Keratinocyte (primary cell): Measurements from ENCODE around the gene TINAGL1.

Experiments
- CTCF ChIP-seq, 3 experiments: IDR thresholded peaks in 1 of 3; conservative IDR thresholded peaks in 1 of 3; optimal IDR thresholded peaks in 1 of 3; 2 replicates in 2 of 3; 3 replicates in 1 of 3; pipeline versions ENCODE3 to v1.5.1; 2011; ENCODE audit warnings: low read length in 3 of 3, mild to moderate bottlenecking in 3 of 3, moderate library complexity in 2 of 3, control low read depth in 1 of 3, inconsistent platforms in 1 of 3; ENCODE audit not compliant: insufficient read depth in 2 of 3; ENCODE audit errors: extremely low read depth in 1 of 3
- EZH2 ChIP-seq: IDR thresholded peaks from one replicate; pipeline ENCODE4 v1.6.1; 2012; ENCODE audit warnings: inconsistent platforms, mild to moderate bottlenecking, low read length, moderate library complexity

GRCh38 chr1:31573261-31573660 lies 3.1 kb upstream of the TINAGL1 start:
- TF ChIP-seq CTCF (optimal IDR thresholded peaks at IDR 0.05 in 1 of 3, IDR thresholded peaks at IDR 0.05 in 1 of 3, conservative IDR thresholded peaks at IDR 0.05 in 1 of 3; ENCODE audit: extremely low read depth in 1 of 3, insufficient read depth in 2 of 3, low read length in 3 of 3), result no peak
- TF ChIP-seq EZH2, result no peak
